HCT116 (cell line): ENCODE data around the gene ELMOD3. TPM values are rescaled to one million over a fixed set of nuclear protein-coding genes. Genes with fewer than 3 reads are reported as not detected.

Source experiments
- ATAC-seq: fragments of 200-7000 bp; cut with Tn5 transposase; 2 replicates; pipeline ENCODE4 v1.9.1; 2020; ENCODE audit warnings: mild to moderate bottlenecking, moderate library complexity
- BruUV-seq: library from RNA; stranded (reverse); fragments of 400-500 nt; replicated peaks from 2 replicates; lab custom pipeline; 2021; lab: Mats Ljungman, UMichigan
- CTCF ChIA-PET: fragments of 300-600 bp; sonication (Branson Sonifier 250); formaldehyde crosslinking; loops from one replicate; lab custom pipeline; 2021; ENCODE audit warnings: antibody characterized with exemption; lab: Charles Lee
- POLR2A ChIA-PET: fragments of 300-600, 350-600 bp; sonication (Branson Sonifier 250); formaldehyde crosslinking; loops from one replicate; lab custom pipeline; 2021; ENCODE audit warnings: antibody characterized with exemption; lab: Charles Lee
- RAD21 ChIA-PET, 2 experiments: fragments of 300-600 bp; sonication (Branson Sonifier 250); formaldehyde crosslinking; loops; one replicate each; lab custom pipeline; 2023; ENCODE audit warnings: low total read pairs in 2 of 2; ENCODE audit not compliant: uncharacterized antibody in 2 of 2, unreplicated experiment in 2 of 2, low non-redundant PET in 1 of 2; lab: Charles Lee
- DNase-seq: peaks from one replicate; pipeline ENCODE4 v3.0.0-alpha.2; 2010; ENCODE audit warnings: low read depth, low spot score
- H2AFZ ChIP-seq: fragments of 200-600 bp; shearing (Covaris generic), sonication (generic); 2 replicates; pipeline ENCODE4 v1.6.1; 2017; ENCODE audit warnings: low read depth, mixed run types, mixed read lengths, antibody characterized with exemption, low read length; ENCODE audit not compliant: poor library complexity, severe bottlenecking
- H3K27ac ChIP-seq: 2 replicates; pipeline ENCODE4 v1.5.1; 2012; ENCODE audit warnings: low read depth, low read length
- H3K27me3 ChIP-seq: fragments of 200-600 bp; sonication (generic); 2 replicates; pipeline ENCODE4 v1.6.1; 2016; ENCODE audit warnings: mixed run types, low read length, mixed read lengths; ENCODE audit not compliant: insufficient read depth
- H3K36me3 ChIP-seq, 2 experiments: fragments of 200-500 bp in 1 of 2; fragments of 200-600 bp in 1 of 2; sonication (Bioruptor generic) in 1 of 2; sonication (generic) in 1 of 2; 2 replicates each; pipeline versions ENCODE4 v1.5.1 to v1.6.1; 2014 to 2016; ENCODE audit warnings: low read length in 2 of 2, inconsistent platforms in 1 of 2, mixed read lengths in 1 of 2, mixed run types in 1 of 2; ENCODE audit not compliant: insufficient read depth in 2 of 2, control insufficient read depth in 1 of 2
- H3K4me1 ChIP-seq, 2 experiments: fragments of 200-600 bp in 1 of 2; sonication (generic) in 1 of 2; 2 replicates each; pipeline versions ENCODE4 v1.5.1 to v1.6.1; 2012 to 2017; ENCODE audit warnings: low read length in 2 of 2, inconsistent platforms in 1 of 2, mild to moderate bottlenecking in 1 of 2, mixed read lengths in 1 of 2, mixed run types in 1 of 2, moderate library complexity in 1 of 2; ENCODE audit not compliant: insufficient read depth in 2 of 2, control insufficient read depth in 1 of 2
- H3K4me2 ChIP-seq: fragments of 200-600 bp; sonication (generic); 2 replicates; pipeline ENCODE4 v1.6.1; 2017; ENCODE audit warnings: mixed run types, low read length, mixed read lengths
- H3K4me3 ChIP-seq, 2 experiments: fragments of 200-600 bp in 1 of 2; sonication (generic) in 1 of 2; replicated peaks in 1 of 2; 2 replicates each; pipeline ENCODE4 v1.5.1; 2011 to 2016; ENCODE audit warnings: low read length in 2 of 2, control low read depth in 1 of 2, low read depth in 1 of 2, mild to moderate bottlenecking in 1 of 2, mixed read lengths in 1 of 2, mixed run types in 1 of 2
- H3K79me2 ChIP-seq: fragments of 200-600 bp; sonication (generic); 2 replicates; pipeline ENCODE4 v1.6.1; 2017; ENCODE audit warnings: mild to moderate bottlenecking, mixed run types, low read length, moderate library complexity, mixed read lengths; ENCODE audit not compliant: insufficient read depth
- H3K9ac ChIP-seq: fragments of 200-600 bp; sonication (generic); 2 replicates; pipeline ENCODE4 v1.6.1; 2016; ENCODE audit warnings: low read length, mixed read lengths
- H3K9me2 ChIP-seq: fragments of 200-600 bp; sonication (generic), shearing (Covaris generic); 2 replicates; pipeline ENCODE4 v1.6.1; 2017; ENCODE audit warnings: mixed run types, mild to moderate bottlenecking, moderate library complexity; ENCODE audit not compliant: insufficient read depth
- H3K9me3 ChIP-seq, 2 experiments: fragments of 200-500 bp in 1 of 2; fragments of 200-600 bp in 1 of 2; sonication (Bioruptor generic) in 1 of 2; sonication (generic) in 1 of 2; 2 replicates each; pipeline ENCODE4 v1.6.1; 2014 to 2017; ENCODE audit warnings: low read length in 2 of 2, mixed read lengths in 2 of 2, inconsistent platforms in 1 of 2, low read depth in 1 of 2, mild to moderate bottlenecking in 1 of 2, mixed run types in 1 of 2, moderate library complexity in 1 of 2; ENCODE audit not compliant: control insufficient read depth in 1 of 2, insufficient read depth in 1 of 2
- H4K20me1 ChIP-seq: fragments of 200-600 bp; sonication (generic), shearing (Covaris generic); 2 replicates; pipeline ENCODE4 v1.6.1; 2017; ENCODE audit warnings: mixed run types, mild to moderate bottlenecking, moderate library complexity; ENCODE audit not compliant: insufficient read depth
- EGR1 ChIP-seq: IDR thresholded peaks from 2 replicates; pipeline ENCODE4 v1.6.1; 2012; ENCODE audit warnings: low read depth
- ELF1 ChIP-seq: IDR thresholded peaks from 2 replicates; pipeline ENCODE4 v1.6.1; 2012; ENCODE audit warnings: low read depth, borderline replicate concordance
- EZH2phosphoT487 ChIP-seq: fragments of 200-600 bp; IDR thresholded peaks from 2 replicates; pipeline ENCODE4 v1.6.1; 2018; ENCODE audit warnings: antibody characterized with exemption, borderline replicate concordance
- JUND ChIP-seq: IDR thresholded peaks from 2 replicates; pipeline ENCODE4 v1.6.1; 2012
- POLR2A ChIP-seq: IDR thresholded peaks from 2 replicates; pipeline ENCODE4 v1.7.0; 2011; ENCODE audit warnings: borderline replicate concordance; ENCODE audit not compliant: insufficient read depth, insufficient read length; ENCODE audit errors: extremely low read depth
- RAD21 ChIP-seq: IDR thresholded peaks from 2 replicates; pipeline ENCODE4 v1.6.1; 2012; ENCODE audit warnings: low read depth, mild to moderate bottlenecking
- SP1 ChIP-seq: IDR thresholded peaks from 2 replicates; pipeline ENCODE4 v1.6.1; 2012; ENCODE audit warnings: low read depth
- TCF7L2 ChIP-seq: IDR thresholded peaks from 2 replicates; pipeline ENCODE4 v1.7.0; 2011; ENCODE audit warnings: borderline replicate concordance, inconsistent platforms; ENCODE audit not compliant: insufficient read depth, insufficient read length; ENCODE audit errors: extremely low read depth
- ZFX ChIP-seq: fragments of 450-650 bp; IDR thresholded peaks from 2 replicates; pipeline ENCODE4 v1.6.1; 2017
- ZNF274 ChIP-seq: fragments of 200-500 bp; sonication (Bioruptor generic); IDR thresholded peaks from 2 replicates; pipeline ENCODE4 v1.6.1; 2014; ENCODE audit warnings: mild to moderate bottlenecking, low read depth, low read length, inconsistent platforms
- intact Hi-C: fragments of 100-400 bp; cut with micrococcal nuclease; formaldehyde crosslinking; loops from 2 replicates; pipeline ENCODE4 v1.10.0; 2022
- total RNA-seq: library from RNA; stranded (reverse); gene quantifications from one replicate; pipeline ENCODE4 v1.2.1, GENCODE V29; 2021; ENCODE audit not compliant: unreplicated experiment
- TF ChIP-seq, protein P1 (sequence below): IDR thresholded peaks from 2 replicates; pipeline ENCODE4 v1.6.1; 2012
- TF ChIP-seq, protein P2 (sequence below): IDR thresholded peaks from 2 replicates; pipeline ENCODE4 v1.6.1; 2011; ENCODE audit warnings: mild to moderate bottlenecking, low read length, moderate library complexity; ENCODE audit not compliant: insufficient replicate concordance; ENCODE audit errors: extremely low read depth
- TF ChIP-seq, protein P3 (sequence below): IDR thresholded peaks from 2 replicates; pipeline ENCODE4 v1.6.1; 2012
- TF ChIP-seq, protein P4 (sequence below): IDR thresholded peaks from 2 replicates; pipeline ENCODE4 v1.6.1; 2012; ENCODE audit warnings: low read depth

ELMOD3 gene
- total RNA-seq, 1 experiment from 2014 or later = 9.2 TPM

DNA sequence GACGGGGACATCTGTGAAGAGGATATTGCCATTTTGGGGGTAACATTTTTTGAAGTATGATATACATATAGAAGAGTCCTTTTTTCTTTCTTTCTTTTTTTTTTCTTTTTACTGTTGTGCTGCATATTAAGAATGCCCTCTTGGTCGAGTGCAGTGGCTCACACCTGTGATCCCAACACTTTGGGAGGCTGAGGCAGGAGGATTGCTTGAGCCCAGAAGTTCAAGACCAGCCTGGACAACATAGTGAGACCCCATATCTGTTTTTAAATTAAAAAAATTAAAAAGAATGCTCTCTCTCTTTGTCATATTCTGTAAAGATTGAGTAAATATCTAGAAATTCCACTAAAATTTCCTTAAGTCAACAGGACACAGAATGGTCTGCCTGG is 67.5 kb downstream of the ELMOD3 start:
- intact Hi-C loops = no loop called here
- CTCF ChIA-PET = interaction anchor here (0.8 to 4.8 kb wide), 3 partner anchors 67 to 128 kb away, joined by 4 to 118 read pairs (median 17); partner anchors contain the start of genes ELMOD3 and MAT2A
- Histone ChIP-seq H3K79me2 (no peaks in the 10 kb centered on the region), H3K4me1 (peaks cover 35 to 43% of the 10 kb centered on the region in 2 experiments; a peak in 3 of 4 replicates), H3K27me3 (no peaks in the 10 kb centered on the region), H3K27ac (no peak overlapping the region; the same call in 1 of the 2 replicates), H3K9ac (no peak overlapping the region), H3K9me2 (no peaks in the 10 kb centered on the region), H3K4me3 (no peak overlapping the region), H4K20me1 (no peaks in the 10 kb centered on the region), H3K9me3 (no peaks in the 10 kb centered on the region), H2AFZ (no peak overlapping the region), H3K4me2 (no peak overlapping the region), H3K36me3 (no peaks in the 10 kb centered on the region)
- no peak for ATAC-seq
- TF ChIP-seq, protein P1, sequence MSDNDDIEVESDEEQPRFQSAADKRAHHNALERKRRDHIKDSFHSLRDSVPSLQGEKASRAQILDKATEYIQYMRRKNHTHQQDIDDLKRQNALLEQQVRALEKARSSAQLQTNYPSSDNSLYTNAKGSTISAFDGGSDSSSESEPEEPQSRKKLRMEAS = no peak
- no peak for TF ChIP-seq ELF1
- TF ChIP-seq EZH2phosphoT487 = no peak
- no peak for TF ChIP-seq TCF7L2
- TF ChIP-seq RAD21 = no peak
- TF ChIP-seq EGR1 = no peak
- TF ChIP-seq ZNF274 = no peak
- no peak for TF ChIP-seq JUND
- no peak for TF ChIP-seq SP1
- TF ChIP-seq, protein P2, sequence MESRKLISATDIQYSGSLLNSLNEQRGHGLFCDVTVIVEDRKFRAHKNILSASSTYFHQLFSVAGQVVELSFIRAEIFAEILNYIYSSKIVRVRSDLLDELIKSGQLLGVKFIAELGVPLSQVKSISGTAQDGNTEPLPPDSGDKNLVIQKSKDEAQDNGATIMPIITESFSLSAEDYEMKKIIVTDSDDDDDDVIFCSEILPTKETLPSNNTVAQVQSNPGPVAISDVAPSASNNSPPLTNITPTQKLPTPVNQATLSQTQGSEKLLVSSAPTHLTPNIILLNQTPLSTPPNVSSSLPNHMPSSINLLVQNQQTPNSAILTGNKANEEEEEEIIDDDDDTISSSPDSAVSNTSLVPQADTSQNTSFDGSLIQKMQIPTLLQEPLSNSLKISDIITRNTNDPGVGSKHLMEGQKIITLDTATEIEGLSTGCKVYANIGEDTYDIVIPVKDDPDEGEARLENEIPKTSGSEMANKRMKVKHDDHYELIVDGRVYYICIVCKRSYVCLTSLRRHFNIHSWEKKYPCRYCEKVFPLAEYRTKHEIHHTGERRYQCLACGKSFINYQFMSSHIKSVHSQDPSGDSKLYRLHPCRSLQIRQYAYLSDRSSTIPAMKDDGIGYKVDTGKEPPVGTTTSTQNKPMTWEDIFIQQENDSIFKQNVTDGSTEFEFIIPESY = no peak
- TF ChIP-seq ZFX = no peak
- TF ChIP-seq, protein P3, sequence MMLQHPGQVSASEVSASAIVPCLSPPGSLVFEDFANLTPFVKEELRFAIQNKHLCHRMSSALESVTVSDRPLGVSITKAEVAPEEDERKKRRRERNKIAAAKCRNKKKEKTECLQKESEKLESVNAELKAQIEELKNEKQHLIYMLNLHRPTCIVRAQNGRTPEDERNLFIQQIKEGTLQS = no peak
- no peak for TF ChIP-seq POLR2A
- TF ChIP-seq, protein P4, sequence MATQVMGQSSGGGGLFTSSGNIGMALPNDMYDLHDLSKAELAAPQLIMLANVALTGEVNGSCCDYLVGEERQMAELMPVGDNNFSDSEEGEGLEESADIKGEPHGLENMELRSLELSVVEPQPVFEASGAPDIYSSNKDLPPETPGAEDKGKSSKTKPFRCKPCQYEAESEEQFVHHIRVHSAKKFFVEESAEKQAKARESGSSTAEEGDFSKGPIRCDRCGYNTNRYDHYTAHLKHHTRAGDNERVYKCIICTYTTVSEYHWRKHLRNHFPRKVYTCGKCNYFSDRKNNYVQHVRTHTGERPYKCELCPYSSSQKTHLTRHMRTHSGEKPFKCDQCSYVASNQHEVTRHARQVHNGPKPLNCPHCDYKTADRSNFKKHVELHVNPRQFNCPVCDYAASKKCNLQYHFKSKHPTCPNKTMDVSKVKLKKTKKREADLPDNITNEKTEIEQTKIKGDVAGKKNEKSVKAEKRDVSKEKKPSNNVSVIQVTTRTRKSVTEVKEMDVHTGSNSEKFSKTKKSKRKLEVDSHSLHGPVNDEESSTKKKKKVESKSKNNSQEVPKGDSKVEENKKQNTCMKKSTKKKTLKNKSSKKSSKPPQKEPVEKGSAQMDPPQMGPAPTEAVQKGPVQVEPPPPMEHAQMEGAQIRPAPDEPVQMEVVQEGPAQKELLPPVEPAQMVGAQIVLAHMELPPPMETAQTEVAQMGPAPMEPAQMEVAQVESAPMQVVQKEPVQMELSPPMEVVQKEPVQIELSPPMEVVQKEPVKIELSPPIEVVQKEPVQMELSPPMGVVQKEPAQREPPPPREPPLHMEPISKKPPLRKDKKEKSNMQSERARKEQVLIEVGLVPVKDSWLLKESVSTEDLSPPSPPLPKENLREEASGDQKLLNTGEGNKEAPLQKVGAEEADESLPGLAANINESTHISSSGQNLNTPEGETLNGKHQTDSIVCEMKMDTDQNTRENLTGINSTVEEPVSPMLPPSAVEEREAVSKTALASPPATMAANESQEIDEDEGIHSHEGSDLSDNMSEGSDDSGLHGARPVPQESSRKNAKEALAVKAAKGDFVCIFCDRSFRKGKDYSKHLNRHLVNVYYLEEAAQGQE = no peak
- no peak for DNase-seq
- no TSS peak for BruUV-seq
- RAD21 ChIA-PET = interaction anchor here (1.1 to 4.0 kb wide), 3 partner anchors 124 to 130 kb away, joined by 3 to 25 read pairs (median 25); no protein-coding TSS in a partner anchor
- POLR2A ChIA-PET = interaction anchor here (15.9 kb wide), 1 partner anchor 124 kb away, joined by 236 read pairs; the partner anchor contains the start of gene MAT2A
